ENCODE data around the gene NHSL2.

DNA sequence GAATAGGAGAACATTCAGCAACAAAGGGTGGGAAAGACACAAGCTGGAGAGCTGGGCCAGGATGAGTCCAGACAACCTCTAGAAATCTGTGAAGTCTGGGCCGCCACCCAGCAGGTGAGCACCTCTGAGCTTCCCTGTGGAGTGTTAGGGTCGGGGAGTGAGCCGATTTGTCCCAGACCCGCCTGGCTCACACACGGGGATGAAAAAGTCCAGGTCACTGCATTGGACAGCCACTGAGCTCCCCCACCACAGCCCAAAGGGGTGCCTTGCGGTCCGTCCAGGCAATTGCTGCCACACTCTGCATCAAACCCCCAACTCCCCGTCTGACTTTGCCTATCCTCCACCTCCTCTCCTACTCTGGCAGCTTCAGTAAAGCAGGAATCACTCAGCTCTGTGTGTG is 38.7 kb downstream of the NHSL2 start:
- TF ChIP-seq POLR2A (IDR thresholded peaks at IDR 0.05) (no peak), EP300 (IDR thresholded peaks at IDR 0.05) (no peak), POLR2AphosphoS5 (IDR thresholded peaks at IDR 0.05) (no peak)
- TF ChIP-seq, protein P1, sequence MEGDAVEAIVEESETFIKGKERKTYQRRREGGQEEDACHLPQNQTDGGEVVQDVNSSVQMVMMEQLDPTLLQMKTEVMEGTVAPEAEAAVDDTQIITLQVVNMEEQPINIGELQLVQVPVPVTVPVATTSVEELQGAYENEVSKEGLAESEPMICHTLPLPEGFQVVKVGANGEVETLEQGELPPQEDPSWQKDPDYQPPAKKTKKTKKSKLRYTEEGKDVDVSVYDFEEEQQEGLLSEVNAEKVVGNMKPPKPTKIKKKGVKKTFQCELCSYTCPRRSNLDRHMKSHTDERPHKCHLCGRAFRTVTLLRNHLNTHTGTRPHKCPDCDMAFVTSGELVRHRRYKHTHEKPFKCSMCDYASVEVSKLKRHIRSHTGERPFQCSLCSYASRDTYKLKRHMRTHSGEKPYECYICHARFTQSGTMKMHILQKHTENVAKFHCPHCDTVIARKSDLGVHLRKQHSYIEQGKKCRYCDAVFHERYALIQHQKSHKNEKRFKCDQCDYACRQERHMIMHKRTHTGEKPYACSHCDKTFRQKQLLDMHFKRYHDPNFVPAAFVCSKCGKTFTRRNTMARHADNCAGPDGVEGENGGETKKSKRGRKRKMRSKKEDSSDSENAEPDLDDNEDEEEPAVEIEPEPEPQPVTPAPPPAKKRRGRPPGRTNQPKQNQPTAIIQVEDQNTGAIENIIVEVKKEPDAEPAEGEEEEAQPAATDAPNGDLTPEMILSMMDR (IDR thresholded peaks at IDR 0.05) = no peak

Measured in gastroesophageal sphincter (tissue), 3 donors.